ENCODE measurements around the gene PLK1. TPM values are rescaled to one million over a fixed set of nuclear protein-coding genes. Genes with fewer than 3 reads are reported as not detected.
"Not testable (repeated sequence)": the region's sequence is repeated elsewhere in the genome, so short reads cannot be mapped to it uniquely, and the experiment has no call there.

Gene PLK1
- total RNA-seq, 3 donors from 2014 or later = 0.66 to 4.3 (median 1.3) TPM

DNA sequence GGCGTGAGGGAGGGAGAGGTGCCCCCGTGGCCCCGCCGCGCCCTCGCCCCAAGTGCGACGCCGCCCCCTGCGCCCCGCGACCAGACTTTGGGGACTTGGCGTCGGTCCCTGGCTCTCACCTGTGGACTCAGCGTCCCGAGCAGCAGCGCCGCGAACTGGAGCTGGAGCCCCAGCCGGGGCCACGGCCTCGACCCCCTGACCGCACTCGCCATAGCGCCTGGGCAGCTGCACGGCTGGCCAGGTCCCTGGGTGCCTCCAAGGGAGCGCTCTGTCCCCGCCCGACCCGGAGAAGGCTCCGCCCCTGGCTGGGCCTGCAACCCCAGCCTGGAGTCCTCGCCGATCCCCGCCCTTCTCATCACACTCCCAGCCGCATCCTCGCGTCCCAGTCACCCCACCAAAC lies 34.3 kb downstream of the PLK1 start, which contains the start of gene ERN2:
Gene ERN2 (minus strand): TSS at position 247 of the 400 bp plus-strand sequence. CDS start 35 bp downstream, at position 212.
- Histone ChIP-seq H3K4me1 (no peaks in the 10 kb centered on the region), H3K27me3 (peaks cover 7 to 37% of the 10 kb centered on the region in 2 donors), H3K27ac (no peak within 1 kb of the TSS), H3K4me3 (no peak within 1 kb of the TSS), H3K9me3 (peaks cover 0 to 16% of the 10 kb centered on the region in 2 donors), H3K36me3 (no peaks in the 10 kb centered on the region)
- TF ChIP-seq POLR2AphosphoS5 (IDR thresholded peaks at IDR 0.05) = no peak
- TF ChIP-seq POLR2A (IDR thresholded peaks at IDR 0.05) = no peak
- TF ChIP-seq, protein P1, sequence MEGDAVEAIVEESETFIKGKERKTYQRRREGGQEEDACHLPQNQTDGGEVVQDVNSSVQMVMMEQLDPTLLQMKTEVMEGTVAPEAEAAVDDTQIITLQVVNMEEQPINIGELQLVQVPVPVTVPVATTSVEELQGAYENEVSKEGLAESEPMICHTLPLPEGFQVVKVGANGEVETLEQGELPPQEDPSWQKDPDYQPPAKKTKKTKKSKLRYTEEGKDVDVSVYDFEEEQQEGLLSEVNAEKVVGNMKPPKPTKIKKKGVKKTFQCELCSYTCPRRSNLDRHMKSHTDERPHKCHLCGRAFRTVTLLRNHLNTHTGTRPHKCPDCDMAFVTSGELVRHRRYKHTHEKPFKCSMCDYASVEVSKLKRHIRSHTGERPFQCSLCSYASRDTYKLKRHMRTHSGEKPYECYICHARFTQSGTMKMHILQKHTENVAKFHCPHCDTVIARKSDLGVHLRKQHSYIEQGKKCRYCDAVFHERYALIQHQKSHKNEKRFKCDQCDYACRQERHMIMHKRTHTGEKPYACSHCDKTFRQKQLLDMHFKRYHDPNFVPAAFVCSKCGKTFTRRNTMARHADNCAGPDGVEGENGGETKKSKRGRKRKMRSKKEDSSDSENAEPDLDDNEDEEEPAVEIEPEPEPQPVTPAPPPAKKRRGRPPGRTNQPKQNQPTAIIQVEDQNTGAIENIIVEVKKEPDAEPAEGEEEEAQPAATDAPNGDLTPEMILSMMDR (IDR thresholded peaks at IDR 0.05) = no peak
- no peak for DNase-seq (ENCODE audit: low spot score in 2 of 2)
- intact Hi-C loops (cut with DNase I; ENCODE audit: low total_unique reads) = no loop called here

DNA sequence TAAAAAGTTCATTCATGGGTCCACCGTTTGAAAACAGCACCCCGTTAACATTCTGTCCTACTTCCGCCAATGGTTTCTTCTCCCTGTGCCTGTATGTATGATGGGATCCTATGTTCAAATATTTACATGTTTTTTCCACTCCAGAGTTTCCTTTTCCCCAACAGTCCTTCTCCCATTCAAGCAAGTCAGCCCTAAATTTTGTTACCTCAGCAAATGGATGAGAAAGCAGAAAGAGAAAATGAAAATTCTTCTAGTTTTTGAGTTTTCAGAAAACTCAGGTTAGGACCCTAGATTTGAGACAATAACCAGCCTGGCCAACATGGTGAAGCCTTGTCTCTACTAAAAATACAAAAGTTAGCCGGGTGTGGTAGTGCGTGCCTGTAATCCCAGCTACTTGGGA lies 37.8 kb downstream of the PLK1 start:
- Histone ChIP-seq H3K4me3 (no peak overlapping the region), H3K36me3 (no peaks in the 10 kb centered on the region), H3K27ac (no peak overlapping the region), H3K9me3 (no peaks in the 10 kb centered on the region), H3K27me3 (peaks cover 7 to 33% of the 10 kb centered on the region in 2 donors), H3K4me1 (no peaks in the 10 kb centered on the region)
- intact Hi-C loops (cut with DNase I; ENCODE audit: low total_unique reads) = loop anchor here (5.0 kb wide), 1 partner anchor 236 kb away; no protein-coding TSS in a partner anchor
- DNase-seq (ENCODE audit: low spot score in 2 of 2) = no peak
- TF ChIP-seq, protein P1 (IDR thresholded peaks at IDR 0.05) = no peak
- TF ChIP-seq POLR2AphosphoS5 (IDR thresholded peaks at IDR 0.05) (no peak), POLR2A (IDR thresholded peaks at IDR 0.05) (no peak)

DNA sequence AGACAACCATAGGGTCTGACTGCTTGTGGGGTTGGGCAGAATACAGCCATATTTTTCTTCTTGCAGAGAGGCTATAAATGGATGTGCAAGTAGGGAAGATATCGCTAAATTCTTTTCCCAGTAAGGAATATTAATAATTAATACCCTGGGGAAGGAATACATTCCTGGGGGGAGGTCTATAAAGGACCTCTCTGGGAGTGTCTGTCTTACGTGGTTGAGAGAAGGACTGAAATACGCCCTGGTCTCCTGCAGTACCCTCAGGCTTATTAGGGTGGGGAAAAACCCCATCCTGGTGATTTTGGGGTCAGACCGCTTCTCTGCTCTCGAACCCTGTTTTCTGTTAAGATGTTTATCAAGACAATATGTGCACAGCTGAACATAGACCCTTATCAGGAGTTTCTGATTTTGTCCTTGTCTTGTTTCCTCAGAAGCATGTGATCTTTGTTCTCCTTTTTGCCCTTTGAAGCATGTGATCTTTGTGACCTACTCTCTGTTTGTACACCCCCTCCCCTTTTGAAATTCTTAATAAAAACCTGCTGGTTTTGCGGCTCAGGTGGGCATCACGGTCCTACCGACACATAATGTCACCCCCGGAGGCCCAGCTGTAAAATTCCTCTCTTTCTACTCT lies 44.0 kb downstream of the PLK1 start:
- H3K36me3 ChIP-seq; H3K4me3 ChIP-seq; DNase-seq (ENCODE audit: low spot score in 2 of 2); intact Hi-C loops (cut with DNase I; ENCODE audit: low total_unique reads); H3K27me3 ChIP-seq; H3K9me3 ChIP-seq; H3K27ac ChIP-seq; H3K4me1 ChIP-seq: not testable (repeated sequence)

DNA sequence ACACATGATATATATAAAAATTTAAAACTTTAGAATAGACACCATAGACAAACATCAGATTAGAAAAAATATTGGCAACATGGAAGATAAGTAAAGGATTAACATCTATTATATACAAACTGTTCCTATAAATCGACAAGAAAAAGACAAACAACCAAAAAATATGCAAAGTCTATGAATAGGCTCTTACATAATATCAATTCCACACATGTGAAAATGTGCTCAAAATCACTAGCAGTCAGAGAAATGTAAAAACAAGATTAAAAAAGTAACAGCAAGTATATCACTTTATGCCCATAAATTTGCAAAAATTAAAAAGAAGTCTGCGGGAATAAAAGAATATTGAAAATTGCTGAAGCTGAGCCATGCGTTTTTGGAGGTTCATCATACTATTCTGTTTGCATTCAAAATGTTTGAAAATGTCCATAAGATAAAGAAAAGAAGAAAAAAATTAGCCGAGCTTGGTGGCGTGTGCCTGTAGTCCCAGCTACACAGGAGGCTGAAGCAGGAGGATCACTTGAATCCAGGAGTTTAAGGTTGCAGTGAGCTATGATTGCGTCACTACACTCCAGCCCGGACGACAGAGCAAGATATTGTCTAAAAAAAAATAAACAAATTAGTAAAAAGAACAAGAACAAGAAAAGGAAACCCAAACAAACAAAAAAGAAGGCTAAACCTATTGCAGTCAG lies 45.6 kb downstream of the PLK1 start:
- no peaks in the 10 kb centered on the region for H3K36me3 ChIP-seq
- TF ChIP-seq, protein P1 (IDR thresholded peaks at IDR 0.05) = no peak
- TF ChIP-seq POLR2A (IDR thresholded peaks at IDR 0.05) (no peak), POLR2AphosphoS5 (IDR thresholded peaks at IDR 0.05) (no peak)
- no peak for DNase-seq (ENCODE audit: low spot score in 2 of 2)
- peaks cover 0 to 5% of the 10 kb centered on the region in 2 donors for H3K9me3 ChIP-seq
- H3K4me1 ChIP-seq = no peaks in the 10 kb centered on the region
- no peak overlapping the region for H3K4me3 ChIP-seq
- no peaks in the 10 kb centered on the region for H3K27me3 ChIP-seq
- intact Hi-C loops (cut with DNase I; ENCODE audit: low total_unique reads) = no loop called here
- no peak overlapping the region for H3K27ac ChIP-seq

DNA sequence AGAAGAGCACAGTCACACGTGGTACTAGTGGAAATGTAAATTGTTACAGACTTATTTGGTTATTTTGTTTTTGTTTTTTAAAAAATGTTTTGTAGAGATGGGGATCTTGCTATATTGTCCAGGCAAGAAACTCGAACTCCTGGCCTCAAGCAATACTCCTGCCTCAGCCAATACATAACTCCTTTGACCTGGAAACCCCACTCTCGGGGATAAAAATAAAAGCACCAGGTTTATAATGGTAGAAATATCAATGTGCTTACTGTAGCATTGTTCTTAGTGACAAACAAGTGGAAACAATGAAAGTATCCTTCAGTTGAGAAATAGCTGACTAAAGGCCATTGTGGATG lies 46.1 kb downstream of the PLK1 start:
- intact Hi-C loops (cut with DNase I; ENCODE audit: low total_unique reads) = no loop called here
- TF ChIP-seq POLR2AphosphoS5 (IDR thresholded peaks at IDR 0.05) = no peak
- TF ChIP-seq, protein P1 (IDR thresholded peaks at IDR 0.05) = no peak
- TF ChIP-seq POLR2A (IDR thresholded peaks at IDR 0.05) = no peak
- Histone ChIP-seq H3K27me3 (no peaks in the 10 kb centered on the region), H3K27ac (no peak overlapping the region), H3K4me1 (no peaks in the 10 kb centered on the region), H3K36me3 (no peaks in the 10 kb centered on the region), H3K9me3 (peaks cover 0 to 5% of the 10 kb centered on the region in 2 donors), H3K4me3 (no peak overlapping the region)
- DNase-seq (ENCODE audit: low spot score in 2 of 2) = no peak
